A673 (cell line): ENCODE data around the gene LDLRAD3.

Experiments
- EZH2 ChIP-seq: fragments of 200-600 bp; sonication (generic); IDR thresholded peaks from 2 replicates; pipeline ENCODE4 v1.6.1; 2017; ENCODE audit warnings: borderline replicate concordance, low read depth, mild to moderate bottlenecking, mixed read lengths, antibody characterized with exemption, low read length; ENCODE audit not compliant: poor library complexity, severe bottlenecking
- TF ChIP-seq, protein P1 (sequence below): fragments of 300-800, 200-600 bp; sonication (generic); conservative IDR thresholded peaks from 2 replicates; pipeline ENCODE4 v1.5.1; 2017; ENCODE audit warnings: low read depth, mild to moderate bottlenecking, antibody characterized with exemption, low read length, moderate library complexity, mixed read lengths

DNA sequence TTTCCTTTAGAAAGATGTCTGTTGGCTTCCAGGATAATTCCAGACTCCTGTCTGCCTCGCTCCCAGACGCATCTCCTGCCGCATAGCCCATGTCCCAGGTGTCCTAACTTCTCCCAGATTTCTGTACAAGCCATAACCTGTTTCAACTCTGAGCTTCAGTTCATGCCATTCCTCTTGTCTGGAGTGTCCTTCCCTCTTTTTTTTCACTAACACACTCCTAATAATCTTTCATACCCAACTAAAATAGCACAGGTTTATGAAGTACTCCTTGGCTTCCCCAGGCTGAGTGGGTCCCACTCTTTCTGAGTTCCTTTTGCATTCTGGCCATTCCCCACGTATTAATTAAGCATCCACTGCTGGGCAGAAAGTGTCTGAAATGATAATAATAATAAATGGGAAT, 123.0 kb downstream of the LDLRAD3 start:
- TF ChIP-seq, protein P1, sequence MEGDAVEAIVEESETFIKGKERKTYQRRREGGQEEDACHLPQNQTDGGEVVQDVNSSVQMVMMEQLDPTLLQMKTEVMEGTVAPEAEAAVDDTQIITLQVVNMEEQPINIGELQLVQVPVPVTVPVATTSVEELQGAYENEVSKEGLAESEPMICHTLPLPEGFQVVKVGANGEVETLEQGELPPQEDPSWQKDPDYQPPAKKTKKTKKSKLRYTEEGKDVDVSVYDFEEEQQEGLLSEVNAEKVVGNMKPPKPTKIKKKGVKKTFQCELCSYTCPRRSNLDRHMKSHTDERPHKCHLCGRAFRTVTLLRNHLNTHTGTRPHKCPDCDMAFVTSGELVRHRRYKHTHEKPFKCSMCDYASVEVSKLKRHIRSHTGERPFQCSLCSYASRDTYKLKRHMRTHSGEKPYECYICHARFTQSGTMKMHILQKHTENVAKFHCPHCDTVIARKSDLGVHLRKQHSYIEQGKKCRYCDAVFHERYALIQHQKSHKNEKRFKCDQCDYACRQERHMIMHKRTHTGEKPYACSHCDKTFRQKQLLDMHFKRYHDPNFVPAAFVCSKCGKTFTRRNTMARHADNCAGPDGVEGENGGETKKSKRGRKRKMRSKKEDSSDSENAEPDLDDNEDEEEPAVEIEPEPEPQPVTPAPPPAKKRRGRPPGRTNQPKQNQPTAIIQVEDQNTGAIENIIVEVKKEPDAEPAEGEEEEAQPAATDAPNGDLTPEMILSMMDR, result no peak
- TF ChIP-seq EZH2, result no peak
